Measurements from ENCODE around the gene PKMYT1. TPM values are rescaled to one million over a fixed set of nuclear protein-coding genes. Genes with fewer than 3 reads are reported as not detected.
A peak's percentile ranks its signal among the peaks of the same experiment; 100 is the strongest.

PKMYT1 gene
- polyA plus RNA-seq, 1 of the 3 experiments (the other 2 are of a cell fraction): 8.5 TPM

DNA sequence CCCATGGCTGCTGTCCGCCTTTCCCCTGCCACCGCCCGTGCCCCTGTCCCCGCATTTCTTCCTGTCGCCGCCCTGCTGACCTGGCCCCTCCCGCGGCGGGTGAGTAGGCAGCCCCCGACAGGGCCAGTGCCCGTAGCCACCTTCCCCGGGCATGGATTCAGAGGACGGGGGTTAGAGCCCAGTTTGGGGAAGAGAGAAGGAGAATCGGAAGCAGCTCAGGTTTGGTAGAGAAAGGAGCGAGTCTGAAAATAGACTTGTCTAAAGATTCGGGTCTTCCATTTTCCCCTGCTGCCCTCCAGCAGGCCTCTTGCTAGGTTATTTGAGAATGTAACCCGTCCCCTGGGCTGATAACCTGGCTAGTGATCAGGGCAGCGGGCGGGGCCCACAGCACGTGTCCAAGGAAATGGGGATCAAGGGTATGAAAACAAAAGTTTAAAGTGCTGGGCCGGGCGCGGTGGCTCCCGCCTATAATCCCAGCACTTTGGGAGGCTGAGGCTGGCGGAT, 24.6 kb upstream of the PKMYT1 start:
- H3K27ac ChIP-seq (ENCODE audit: low read depth in 2 of 2, low read length in 1 of 2): peak overlapping the region in 1 of 2 experiments; percentile 51; a peak in 1 of 4 replicates
- H3K9me3 ChIP-seq: no peaks in the 10 kb centered on the region
- H3K27me3 ChIP-seq (ENCODE audit: insufficient read depth): no peaks in the 10 kb centered on the region
- H3K9ac ChIP-seq: no peak overlapping the region
- H3K79me2 ChIP-seq (ENCODE audit: insufficient read depth): no peaks in the 10 kb centered on the region
- 48% methylated on average over 19 of the region's 25 CpGs for WGBS (ENCODE audit: low lambda C conversion rate)
- H3F3A ChIP-seq (replicated peaks; ENCODE audit: insufficient read depth): peaks cover 6% of the 10 kb centered on the region
- no peak overlapping the region for H2AFZ ChIP-seq (ENCODE audit: low read depth)
- no peaks in the 10 kb centered on the region for H4K20me1 ChIP-seq (ENCODE audit: insufficient read depth)
- peak overlapping the region in 1 of 2 experiments; percentile 47; a peak in 2 of 4 replicates for H3K4me3 ChIP-seq (ENCODE audit: low read depth in 2 of 2, low read length in 1 of 2)
- no peaks in the 10 kb centered on the region for H3K9me2 ChIP-seq
- no peak overlapping the region; the same call in 1 of the 2 replicates for H3K4me2 ChIP-seq
- POLR2A ChIA-PET: interaction anchor here (1.9 kb wide), 1 partner anchor 15 kb away, joined by 8 read pairs; the partner anchor contains the start of gene TNFRSF12A
- H3K4me1 ChIP-seq (ENCODE audit: control insufficient read depth in 1 of 2, insufficient read depth in 2 of 2, low read depth in 1 of 2, low read length in 1 of 2): peaks cover 0 to 3% of the 10 kb centered on the region in 2 experiments; a peak in 1 of 4 replicates
- CTCF ChIA-PET: interaction anchor here (4.4 to 8.2 kb wide), 2 partner anchors 16 to 25 kb away, joined by 62 to 72 read pairs; partner anchors contain the start of genes CLDN6, HCFC1R1, THOC6 and TNFRSF12A
- DNase-seq: peak; percentile 58
- TF ChIP-seq MXI1 (IDR thresholded peaks at IDR 0.05; ENCODE audit: low read depth, low read length) (no peak), SIN3A (IDR thresholded peaks at IDR 0.05; ENCODE audit: borderline replicate concordance, low read depth, low read length) (no peak), JUND (IDR thresholded peaks at IDR 0.05) (no peak), TCF12 (IDR thresholded peaks at IDR 0.05) (no peak), SMC3 (IDR thresholded peaks at IDR 0.05; ENCODE audit: low read depth, low read length) (no peak), RAD21 (IDR thresholded peaks at IDR 0.05; ENCODE audit: low read length) (no peak)
- TF ChIP-seq, protein P1, sequence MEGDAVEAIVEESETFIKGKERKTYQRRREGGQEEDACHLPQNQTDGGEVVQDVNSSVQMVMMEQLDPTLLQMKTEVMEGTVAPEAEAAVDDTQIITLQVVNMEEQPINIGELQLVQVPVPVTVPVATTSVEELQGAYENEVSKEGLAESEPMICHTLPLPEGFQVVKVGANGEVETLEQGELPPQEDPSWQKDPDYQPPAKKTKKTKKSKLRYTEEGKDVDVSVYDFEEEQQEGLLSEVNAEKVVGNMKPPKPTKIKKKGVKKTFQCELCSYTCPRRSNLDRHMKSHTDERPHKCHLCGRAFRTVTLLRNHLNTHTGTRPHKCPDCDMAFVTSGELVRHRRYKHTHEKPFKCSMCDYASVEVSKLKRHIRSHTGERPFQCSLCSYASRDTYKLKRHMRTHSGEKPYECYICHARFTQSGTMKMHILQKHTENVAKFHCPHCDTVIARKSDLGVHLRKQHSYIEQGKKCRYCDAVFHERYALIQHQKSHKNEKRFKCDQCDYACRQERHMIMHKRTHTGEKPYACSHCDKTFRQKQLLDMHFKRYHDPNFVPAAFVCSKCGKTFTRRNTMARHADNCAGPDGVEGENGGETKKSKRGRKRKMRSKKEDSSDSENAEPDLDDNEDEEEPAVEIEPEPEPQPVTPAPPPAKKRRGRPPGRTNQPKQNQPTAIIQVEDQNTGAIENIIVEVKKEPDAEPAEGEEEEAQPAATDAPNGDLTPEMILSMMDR (IDR thresholded peaks at IDR 0.05): no peak
- TF ChIP-seq, protein P2, sequence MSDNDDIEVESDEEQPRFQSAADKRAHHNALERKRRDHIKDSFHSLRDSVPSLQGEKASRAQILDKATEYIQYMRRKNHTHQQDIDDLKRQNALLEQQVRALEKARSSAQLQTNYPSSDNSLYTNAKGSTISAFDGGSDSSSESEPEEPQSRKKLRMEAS (IDR thresholded peaks at IDR 0.05; ENCODE audit: low read depth): no peak
- no peaks in the 10 kb centered on the region for H3K36me3 ChIP-seq (replicated peaks in 1 of 2; ENCODE audit: control insufficient read depth in 1 of 2, insufficient read depth in 2 of 2, low read length in 1 of 2)

DNA sequence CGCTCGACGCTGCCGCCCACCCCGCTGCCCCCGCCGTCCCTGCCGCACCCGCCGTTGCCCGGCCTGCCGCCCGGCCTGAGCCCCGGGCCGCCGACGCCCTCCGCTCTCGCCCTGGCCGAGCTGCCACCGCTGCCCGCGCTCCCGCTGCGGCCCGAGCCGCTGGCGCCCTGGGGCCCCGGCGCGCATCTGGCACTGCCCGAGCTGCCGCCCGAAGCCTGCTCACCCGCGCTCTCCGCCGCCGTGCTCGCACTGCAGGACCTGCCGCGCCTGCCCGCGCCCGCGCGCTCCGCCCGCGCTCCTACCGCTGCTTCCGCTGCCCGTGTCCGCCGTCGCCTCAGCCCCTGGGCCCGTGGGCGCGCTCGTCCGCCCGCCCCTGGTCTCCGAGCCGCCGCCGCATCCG, 24.1 kb upstream of the PKMYT1 start:
- Histone ChIP-seq H3K79me2 (ENCODE audit: insufficient read depth) (no peaks in the 10 kb centered on the region), H4K20me1 (ENCODE audit: insufficient read depth) (no peaks in the 10 kb centered on the region), H3K4me1 (ENCODE audit: control insufficient read depth in 1 of 2, insufficient read depth in 2 of 2, low read depth in 1 of 2, low read length in 1 of 2) (peaks cover 0 to 3% of the 10 kb centered on the region in 2 experiments; a peak in 1 of 4 replicates), H3K4me3 (ENCODE audit: low read depth in 2 of 2, low read length in 1 of 2) (peak overlapping the region in 1 of 2 experiments; percentile 47; a peak in 2 of 4 replicates), H3K9ac (no peak overlapping the region), H3K4me2 (no peak overlapping the region), H3K9me2 (no peaks in the 10 kb centered on the region), H2AFZ (ENCODE audit: low read depth) (no peak overlapping the region), H3F3A (replicated peaks; ENCODE audit: insufficient read depth) (peaks cover 6% of the 10 kb centered on the region), H3K27me3 (ENCODE audit: insufficient read depth) (no peaks in the 10 kb centered on the region), H3K36me3 (replicated peaks in 1 of 2; ENCODE audit: control insufficient read depth in 1 of 2, insufficient read depth in 2 of 2, low read length in 1 of 2) (no peaks in the 10 kb centered on the region), H3K27ac (ENCODE audit: low read depth in 2 of 2, low read length in 1 of 2) (no peak overlapping the region), H3K9me3 (no peaks in the 10 kb centered on the region)
- ChIA-PET CTCF (interaction anchor here (0.5 to 8.2 kb wide), 9 partner anchors 16 to 972 kb away, joined by 3 to 72 read pairs (median 4); partner anchors contain the start of genes CLDN6, HCFC1R1, THOC6 and TNFRSF12A), POLR2A (interaction anchor here (1.9 kb wide), 1 partner anchor 16 kb away, joined by 8 read pairs; the partner anchor contains the start of gene TNFRSF12A)
- no peak for DNase-seq
- TF ChIP-seq SMC3 (IDR thresholded peaks at IDR 0.05; ENCODE audit: low read depth, low read length): no peak
- TF ChIP-seq, protein P1 (IDR thresholded peaks at IDR 0.05): no peak
- TF ChIP-seq CHD2 (IDR thresholded peaks at IDR 0.05; ENCODE audit: low read length, partially characterized antibody): no peak
- no peak for TF ChIP-seq TCF12 (IDR thresholded peaks at IDR 0.05)
- TF ChIP-seq ELF1 (IDR thresholded peaks at IDR 0.05): no peak
- TF ChIP-seq RFX5 (IDR thresholded peaks at IDR 0.05; ENCODE audit: low read length): no peak
- no peak for TF ChIP-seq RCOR1 (IDR thresholded peaks at IDR 0.05; ENCODE audit: low read length)
- no peak for TF ChIP-seq GATA2 (CRISPR knock-in tag; IDR thresholded peaks at IDR 0.05)
- WGBS (ENCODE audit: low lambda C conversion rate): no CpG with 5 or more reads among the region's 67 CpGs

All from SK-N-SH (cell line).